ENCODE data around the gene MAP7.
"Not testable (repeated sequence)": the region's sequence is repeated elsewhere in the genome, so short reads cannot be mapped to it uniquely, and the experiment has no call there.

The MAP7 gene

DNA sequence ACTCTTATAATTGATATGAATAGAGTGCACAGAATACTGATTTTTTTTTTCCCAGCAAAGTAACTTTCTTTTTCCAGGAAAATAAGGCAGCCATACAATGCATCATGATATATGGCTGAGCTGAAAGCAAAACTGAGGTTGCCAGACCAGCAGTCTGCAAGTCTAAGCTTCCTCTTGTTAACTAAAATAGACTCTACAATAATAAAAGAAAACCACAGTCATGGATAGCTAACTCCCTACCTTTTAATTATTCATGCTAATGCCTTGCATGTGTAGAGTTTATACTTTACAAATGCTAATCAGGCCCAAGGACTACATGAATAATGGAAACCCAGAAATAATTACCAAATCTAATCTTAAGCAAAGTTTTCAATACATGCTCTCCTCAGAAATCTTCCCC is 47.4 kb downstream of the MAP7 start:
- no peaks in the 10 kb centered on the region for H3K9me3 ChIP-seq (ENCODE audit: insufficient read depth, low read length)
- H4K20me1 ChIP-seq (ENCODE audit: insufficient read depth, low read length): no peaks in the 10 kb centered on the region
- no peaks in the 10 kb centered on the region for H3K79me2 ChIP-seq (ENCODE audit: low read length)
- H3K36me3 ChIP-seq (replicated peaks; ENCODE audit: low read depth, low read length): no peaks in the 10 kb centered on the region
- TF ChIP-seq EZH2phosphoT487 (IDR thresholded peaks at IDR 0.05; ENCODE audit: low read depth): no peak
- TF ChIP-seq, protein P1, sequence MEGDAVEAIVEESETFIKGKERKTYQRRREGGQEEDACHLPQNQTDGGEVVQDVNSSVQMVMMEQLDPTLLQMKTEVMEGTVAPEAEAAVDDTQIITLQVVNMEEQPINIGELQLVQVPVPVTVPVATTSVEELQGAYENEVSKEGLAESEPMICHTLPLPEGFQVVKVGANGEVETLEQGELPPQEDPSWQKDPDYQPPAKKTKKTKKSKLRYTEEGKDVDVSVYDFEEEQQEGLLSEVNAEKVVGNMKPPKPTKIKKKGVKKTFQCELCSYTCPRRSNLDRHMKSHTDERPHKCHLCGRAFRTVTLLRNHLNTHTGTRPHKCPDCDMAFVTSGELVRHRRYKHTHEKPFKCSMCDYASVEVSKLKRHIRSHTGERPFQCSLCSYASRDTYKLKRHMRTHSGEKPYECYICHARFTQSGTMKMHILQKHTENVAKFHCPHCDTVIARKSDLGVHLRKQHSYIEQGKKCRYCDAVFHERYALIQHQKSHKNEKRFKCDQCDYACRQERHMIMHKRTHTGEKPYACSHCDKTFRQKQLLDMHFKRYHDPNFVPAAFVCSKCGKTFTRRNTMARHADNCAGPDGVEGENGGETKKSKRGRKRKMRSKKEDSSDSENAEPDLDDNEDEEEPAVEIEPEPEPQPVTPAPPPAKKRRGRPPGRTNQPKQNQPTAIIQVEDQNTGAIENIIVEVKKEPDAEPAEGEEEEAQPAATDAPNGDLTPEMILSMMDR (IDR thresholded peaks at IDR 0.05; ENCODE audit: low read depth, low read length): no peak
- H3K4me1 ChIP-seq (ENCODE audit: low read length): no peaks in the 10 kb centered on the region
- H3K4me3 ChIP-seq (ENCODE audit: low read length): no peak overlapping the region
- H3K9ac ChIP-seq (ENCODE audit: low read length): no peak overlapping the region
- no peak overlapping the region for H3K27ac ChIP-seq (ENCODE audit: low read length)
- no peaks in the 10 kb centered on the region for H3K27me3 ChIP-seq (ENCODE audit: low read depth, low read length)
- H3K4me2 ChIP-seq (ENCODE audit: low read length): no peak overlapping the region
- no peak overlapping the region for H2AFZ ChIP-seq (ENCODE audit: low read depth, low read length)

DNA sequence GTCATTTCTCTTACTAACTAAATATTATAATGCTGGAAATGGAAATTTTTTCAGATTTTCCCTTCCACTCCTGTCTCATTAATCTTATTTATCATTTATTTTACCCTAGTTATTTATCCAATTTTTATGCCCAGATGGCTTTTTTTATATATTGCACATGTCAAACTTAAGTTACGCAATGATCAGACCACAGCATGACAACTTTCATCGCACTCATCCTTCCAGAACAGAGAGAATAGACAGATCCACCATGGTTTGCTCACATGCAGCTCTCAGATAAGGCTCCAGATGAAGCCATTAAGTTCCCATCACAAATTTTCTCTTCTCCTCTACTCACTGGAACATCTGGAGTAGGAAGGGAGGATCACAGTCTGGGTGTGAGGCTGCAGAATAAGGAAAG is 48.7 kb downstream of the MAP7 start:
- no peaks in the 10 kb centered on the region for H3K9me3 ChIP-seq (ENCODE audit: insufficient read depth, low read length)
- H3K36me3 ChIP-seq (replicated peaks; ENCODE audit: low read depth, low read length): no peaks in the 10 kb centered on the region
- no peaks in the 10 kb centered on the region for H3K4me1 ChIP-seq (ENCODE audit: low read length)
- TF ChIP-seq, protein P1 (IDR thresholded peaks at IDR 0.05; ENCODE audit: low read depth, low read length): no peak
- no peak for TF ChIP-seq EZH2phosphoT487 (IDR thresholded peaks at IDR 0.05; ENCODE audit: low read depth)
- H2AFZ ChIP-seq (ENCODE audit: low read depth, low read length): no peak overlapping the region
- no peak overlapping the region for H3K27ac ChIP-seq (ENCODE audit: low read length)
- H3K79me2 ChIP-seq (ENCODE audit: low read length): no peaks in the 10 kb centered on the region
- no peak overlapping the region for H3K9ac ChIP-seq (ENCODE audit: low read length)
- no peaks in the 10 kb centered on the region for H3K27me3 ChIP-seq (ENCODE audit: low read depth, low read length)
- no peak overlapping the region for H3K4me3 ChIP-seq (ENCODE audit: low read length)
- H4K20me1 ChIP-seq (ENCODE audit: insufficient read depth, low read length): no peaks in the 10 kb centered on the region
- H3K4me2 ChIP-seq (ENCODE audit: low read length): no peak overlapping the region

DNA sequence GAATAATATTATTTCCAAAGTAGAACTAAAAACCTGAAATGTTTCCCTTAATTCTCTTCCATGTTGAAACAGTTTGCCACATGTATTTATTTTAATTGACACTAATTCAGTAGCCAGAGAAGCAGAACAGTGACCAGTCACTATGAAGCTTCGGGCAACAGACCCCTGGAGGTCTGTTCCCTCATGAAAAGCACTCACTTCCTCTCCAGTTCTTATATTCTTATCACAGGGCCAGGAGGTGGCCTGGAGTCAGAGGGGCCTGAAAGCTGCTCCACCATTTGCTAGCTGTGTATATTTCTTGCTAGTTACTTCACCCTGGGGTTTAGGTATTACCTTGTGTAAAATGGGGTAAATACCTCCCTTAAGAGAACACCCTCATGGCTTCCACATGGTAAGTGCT is 49.1 kb downstream of the MAP7 start:
- no peaks in the 10 kb centered on the region for H4K20me1 ChIP-seq (ENCODE audit: insufficient read depth, low read length)

DNA sequence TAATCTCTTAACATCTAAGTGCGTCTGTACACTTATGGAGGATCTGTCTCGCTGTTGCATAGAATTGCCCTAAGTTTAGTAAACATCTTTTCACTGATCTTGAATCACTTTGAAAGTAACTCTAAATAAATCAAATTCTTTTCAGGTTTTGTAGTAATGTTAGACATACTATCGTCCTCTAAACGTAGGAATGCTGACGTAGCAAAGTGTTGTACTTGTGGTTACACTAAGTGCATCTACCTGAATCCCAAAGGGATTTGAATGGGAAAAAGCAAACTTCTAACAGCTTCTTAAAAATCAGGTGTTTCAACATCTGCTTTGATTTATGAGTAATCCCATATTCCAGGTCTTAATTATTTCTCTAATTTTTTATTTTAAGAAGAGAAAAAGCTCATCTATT is 49.8 kb downstream of the MAP7 start:
- no peaks in the 10 kb centered on the region for H3K9me3 ChIP-seq (ENCODE audit: insufficient read depth, low read length)
- no peaks in the 10 kb centered on the region for H4K20me1 ChIP-seq (ENCODE audit: insufficient read depth, low read length)
- H3K79me2 ChIP-seq (ENCODE audit: low read length): no peaks in the 10 kb centered on the region
- no peak overlapping the region for H3K9ac ChIP-seq (ENCODE audit: low read length)
- TF ChIP-seq EZH2phosphoT487 (IDR thresholded peaks at IDR 0.05; ENCODE audit: low read depth): no peak
- no peaks in the 10 kb centered on the region for H3K27me3 ChIP-seq (ENCODE audit: low read depth, low read length)
- no peak overlapping the region for H2AFZ ChIP-seq (ENCODE audit: low read depth, low read length)
- no peaks in the 10 kb centered on the region for H3K36me3 ChIP-seq (replicated peaks; ENCODE audit: low read depth, low read length)
- no peak overlapping the region for H3K4me3 ChIP-seq (ENCODE audit: low read length)
- H3K4me2 ChIP-seq (ENCODE audit: low read length): no peak overlapping the region
- no peaks in the 10 kb centered on the region for H3K4me1 ChIP-seq (ENCODE audit: low read length)
- no peak overlapping the region for H3K27ac ChIP-seq (ENCODE audit: low read length)

More for the DNA sequence above, 49.1 kb downstream of the MAP7 start:
- Histone ChIP-seq H3K9ac (ENCODE audit: low read length) (no peak overlapping the region), H3K4me2 (ENCODE audit: low read length) (no peak overlapping the region), H3K9me3 (ENCODE audit: insufficient read depth, low read length) (no peaks in the 10 kb centered on the region), H3K36me3 (replicated peaks; ENCODE audit: low read depth, low read length) (no peaks in the 10 kb centered on the region), H3K27me3 (ENCODE audit: low read depth, low read length) (no peaks in the 10 kb centered on the region), H3K4me1 (ENCODE audit: low read length) (no peaks in the 10 kb centered on the region), H3K4me3 (ENCODE audit: low read length) (no peak overlapping the region), H3K27ac (ENCODE audit: low read length) (no peak overlapping the region), H3K79me2 (ENCODE audit: low read length) (no peaks in the 10 kb centered on the region), H2AFZ (ENCODE audit: low read depth, low read length) (no peak overlapping the region)
- TF ChIP-seq, protein P1 (IDR thresholded peaks at IDR 0.05; ENCODE audit: low read depth, low read length): no peak
- no peak for TF ChIP-seq EZH2phosphoT487 (IDR thresholded peaks at IDR 0.05; ENCODE audit: low read depth)

DNA sequence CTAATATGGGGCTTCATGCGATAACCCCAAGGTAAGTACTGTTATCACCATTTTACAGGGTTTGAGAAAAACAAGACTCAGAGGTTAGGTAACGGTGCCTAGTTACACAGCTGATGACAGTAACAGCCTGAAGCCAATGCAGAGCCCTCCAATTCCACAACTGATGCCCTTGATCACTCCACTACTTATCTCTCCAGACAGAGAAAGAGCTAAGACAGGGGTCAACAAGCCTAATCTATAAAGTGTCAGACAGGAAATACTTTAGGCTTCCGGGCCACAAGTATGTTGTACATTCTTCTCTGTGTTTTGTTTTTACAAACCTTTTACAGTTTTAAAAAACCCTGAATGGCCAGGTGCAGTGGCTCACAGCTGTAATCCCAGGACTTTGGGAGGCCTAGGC is 50.9 kb downstream of the MAP7 start:
- Histone ChIP-seq H2AFZ (ENCODE audit: low read depth, low read length) (no peak overlapping the region), H3K4me3 (ENCODE audit: low read length) (no peak overlapping the region), H3K9ac (ENCODE audit: low read length) (no peak overlapping the region), H3K27ac (ENCODE audit: low read length) (no peak overlapping the region), H3K9me3 (ENCODE audit: insufficient read depth, low read length) (no peaks in the 10 kb centered on the region), H3K27me3 (ENCODE audit: low read depth, low read length) (no peaks in the 10 kb centered on the region), H3K4me2 (ENCODE audit: low read length) (no peak overlapping the region), H3K36me3 (replicated peaks; ENCODE audit: low read depth, low read length) (no peaks in the 10 kb centered on the region), H4K20me1 (ENCODE audit: insufficient read depth, low read length) (no peaks in the 10 kb centered on the region), H3K79me2 (ENCODE audit: low read length) (no peaks in the 10 kb centered on the region), H3K4me1 (ENCODE audit: low read length) (no peaks in the 10 kb centered on the region)
- TF ChIP-seq, protein P1 (IDR thresholded peaks at IDR 0.05; ENCODE audit: low read depth, low read length): no peak
- TF ChIP-seq EZH2phosphoT487 (IDR thresholded peaks at IDR 0.05; ENCODE audit: low read depth): no peak

DNA sequence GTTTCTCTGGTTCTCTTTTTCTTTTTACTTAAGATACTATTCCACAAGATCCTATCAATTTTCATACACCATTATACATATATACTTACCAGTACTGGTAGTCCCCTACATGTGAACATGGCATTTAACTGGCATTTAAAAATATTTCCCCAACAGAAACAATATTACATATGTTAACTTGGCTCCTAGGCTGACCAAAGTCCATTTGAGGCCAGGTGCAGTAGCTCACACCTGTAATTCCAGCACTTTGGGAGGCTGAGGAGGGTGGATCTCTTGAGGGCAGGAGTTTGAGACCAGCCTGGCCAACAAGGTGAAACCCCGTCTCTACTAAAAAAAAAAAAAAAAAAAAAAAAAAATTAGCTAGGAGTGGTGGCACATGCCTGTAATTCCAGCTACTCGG is 53.8 kb downstream of the MAP7 start:
- not testable (repeated sequence) for H3K27me3 ChIP-seq (ENCODE audit: low read depth, low read length); H3K79me2 ChIP-seq (ENCODE audit: low read length); H3K4me3 ChIP-seq (ENCODE audit: low read length); H3K36me3 ChIP-seq (replicated peaks; ENCODE audit: low read depth, low read length); H3K4me2 ChIP-seq (ENCODE audit: low read length); H3K9ac ChIP-seq (ENCODE audit: low read length); H2AFZ ChIP-seq (ENCODE audit: low read depth, low read length); H3K4me1 ChIP-seq (ENCODE audit: low read length); H4K20me1 ChIP-seq (ENCODE audit: insufficient read depth, low read length); H3K27ac ChIP-seq (ENCODE audit: low read length); H3K9me3 ChIP-seq (ENCODE audit: insufficient read depth, low read length)

Measured in OCI-LY3 (cell line).